A673 (cell line): ENCODE results near the gene SMARCC1. TPM values are rescaled to one million over a fixed set of nuclear protein-coding genes. Genes with fewer than 3 reads are reported as not detected.
A peak's percentile ranks its signal among the peaks of the same experiment; 100 is the strongest.

Experiments
- BruUV-seq: library from RNA; stranded (reverse); fragments of 400-500 nt; replicated peaks from 2 replicates; lab custom pipeline; 2021; lab: Mats Ljungman, UMichigan
- CTCF ChIA-PET: fragments of 300-600 bp; sonication (Branson Sonifier 250); formaldehyde crosslinking; loops from one replicate; lab custom pipeline; 2022; ENCODE audit warnings: antibody characterized with exemption; lab: Charles Lee
- POLR2A ChIA-PET: fragments of 300-600 bp; sonication (Branson Sonifier 250); formaldehyde crosslinking; loops from one replicate; lab custom pipeline; 2022; ENCODE audit warnings: antibody characterized with exemption; ENCODE audit not compliant: low non-redundant PET; lab: Charles Lee
- DNase-seq: peaks from one replicate; pipeline ENCODE4 v3.0.0-alpha.2; 2015; ENCODE audit warnings: low spot score
- H3K27ac ChIP-seq: fragments of 200-600 bp; sonication (generic); 2 replicates; pipeline ENCODE4 v1.5.1; 2016; ENCODE audit warnings: mixed run types, low read depth, mild to moderate bottlenecking, mixed read lengths, antibody characterized with exemption, low read length; ENCODE audit not compliant: poor library complexity, severe bottlenecking
- H3K27me3 ChIP-seq: fragments of 200-600 bp; sonication (generic); replicated peaks from 2 replicates; pipeline ENCODE4 v1.6.1; 2017; ENCODE audit warnings: mixed run types, low read depth, mild to moderate bottlenecking, mixed read lengths, antibody characterized with exemption, low read length; ENCODE audit not compliant: insufficient read depth, poor library complexity
- H3K36me3 ChIP-seq: fragments of 200-600 bp; sonication (generic); 2 replicates; pipeline ENCODE4 v1.6.1; 2016; ENCODE audit warnings: mixed run types, mild to moderate bottlenecking, mixed read lengths, antibody characterized with exemption, low read length; ENCODE audit not compliant: insufficient read depth, poor library complexity, severe bottlenecking
- H3K4me1 ChIP-seq: fragments of 200-600 bp; sonication (generic); 2 replicates; pipeline ENCODE4 v1.6.1; 2017; ENCODE audit warnings: mixed run types, mild to moderate bottlenecking, mixed read lengths, antibody characterized with exemption, low read length; ENCODE audit not compliant: insufficient read depth, poor library complexity, severe bottlenecking
- H3K4me3 ChIP-seq: fragments of 200-600 bp; sonication (generic); 2 replicates; pipeline ENCODE4 v1.5.1; 2016; ENCODE audit warnings: low read depth, mixed run types, mild to moderate bottlenecking, mixed read lengths, low read length; ENCODE audit not compliant: poor library complexity, severe bottlenecking
- H3K9me3 ChIP-seq: fragments of 200-600 bp; sonication (generic); 2 replicates; pipeline ENCODE4 v1.6.1; 2016; ENCODE audit warnings: mixed run types, low read depth, mild to moderate bottlenecking, mixed read lengths, antibody characterized with exemption, low read length; ENCODE audit not compliant: poor library complexity, severe bottlenecking
- EZH2 ChIP-seq: fragments of 200-600 bp; sonication (generic); IDR thresholded peaks from 2 replicates; pipeline ENCODE4 v1.6.1; 2017; ENCODE audit warnings: borderline replicate concordance, low read depth, mild to moderate bottlenecking, mixed read lengths, antibody characterized with exemption, low read length; ENCODE audit not compliant: poor library complexity, severe bottlenecking
- intact Hi-C: fragments of 100-400 bp; cut with micrococcal nuclease; formaldehyde crosslinking; loops from one replicate; pipeline ENCODE4 v1.10.0; 2022; ENCODE audit not compliant: unreplicated experiment
- total RNA-seq: library from RNA; stranded (reverse); gene quantifications from 2 replicates; pipeline ENCODE4 v1.2.3, GENCODE V29; 2021
- TF ChIP-seq, protein P1 (sequence below): fragments of 300-800, 200-600 bp; sonication (generic); conservative IDR thresholded peaks from 2 replicates; pipeline ENCODE4 v1.5.1; 2017; ENCODE audit warnings: low read depth, mild to moderate bottlenecking, antibody characterized with exemption, low read length, moderate library complexity, mixed read lengths

Gene SMARCC1
- total RNA-seq, 1 experiment from 2014 or later = 126 TPM

DNA sequence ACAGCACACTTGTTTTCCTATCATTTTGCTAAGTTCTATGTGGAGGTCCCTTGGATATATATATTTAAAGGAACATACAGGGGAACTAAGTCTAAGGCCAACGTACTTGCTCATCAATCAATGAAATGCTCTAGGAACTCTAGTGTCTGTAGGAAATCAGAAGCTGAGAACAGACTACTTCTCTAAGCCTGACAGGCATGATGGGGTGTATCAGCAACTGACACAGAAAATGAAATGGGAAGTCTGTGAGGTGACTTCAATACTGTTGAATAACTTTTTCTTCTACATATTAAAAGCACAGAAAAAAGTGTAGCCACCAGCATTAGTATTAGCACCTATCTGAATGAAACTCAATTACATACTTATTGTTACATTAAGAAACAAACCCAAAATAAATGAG lies 146.2 kb downstream of the SMARCC1 start:
- ChIA-PET CTCF (no interaction called here), POLR2A (no interaction called here)
- peak overlapping the region; percentile 47 for H3K27ac ChIP-seq
- peaks cover 70% of the 10 kb centered on the region for H3K36me3 ChIP-seq
- H3K4me3 ChIP-seq = no peak overlapping the region
- H3K27me3 ChIP-seq = no peaks in the 10 kb centered on the region
- intact Hi-C loops = no loop called here
- peaks cover 11% of the 10 kb centered on the region for H3K4me1 ChIP-seq
- DNase-seq = no peak
- no peaks in the 10 kb centered on the region for H3K9me3 ChIP-seq
- TF ChIP-seq, protein P1, sequence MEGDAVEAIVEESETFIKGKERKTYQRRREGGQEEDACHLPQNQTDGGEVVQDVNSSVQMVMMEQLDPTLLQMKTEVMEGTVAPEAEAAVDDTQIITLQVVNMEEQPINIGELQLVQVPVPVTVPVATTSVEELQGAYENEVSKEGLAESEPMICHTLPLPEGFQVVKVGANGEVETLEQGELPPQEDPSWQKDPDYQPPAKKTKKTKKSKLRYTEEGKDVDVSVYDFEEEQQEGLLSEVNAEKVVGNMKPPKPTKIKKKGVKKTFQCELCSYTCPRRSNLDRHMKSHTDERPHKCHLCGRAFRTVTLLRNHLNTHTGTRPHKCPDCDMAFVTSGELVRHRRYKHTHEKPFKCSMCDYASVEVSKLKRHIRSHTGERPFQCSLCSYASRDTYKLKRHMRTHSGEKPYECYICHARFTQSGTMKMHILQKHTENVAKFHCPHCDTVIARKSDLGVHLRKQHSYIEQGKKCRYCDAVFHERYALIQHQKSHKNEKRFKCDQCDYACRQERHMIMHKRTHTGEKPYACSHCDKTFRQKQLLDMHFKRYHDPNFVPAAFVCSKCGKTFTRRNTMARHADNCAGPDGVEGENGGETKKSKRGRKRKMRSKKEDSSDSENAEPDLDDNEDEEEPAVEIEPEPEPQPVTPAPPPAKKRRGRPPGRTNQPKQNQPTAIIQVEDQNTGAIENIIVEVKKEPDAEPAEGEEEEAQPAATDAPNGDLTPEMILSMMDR = no peak
- no peak for TF ChIP-seq EZH2
- TSS peak; percentile 7 for BruUV-seq

DNA sequence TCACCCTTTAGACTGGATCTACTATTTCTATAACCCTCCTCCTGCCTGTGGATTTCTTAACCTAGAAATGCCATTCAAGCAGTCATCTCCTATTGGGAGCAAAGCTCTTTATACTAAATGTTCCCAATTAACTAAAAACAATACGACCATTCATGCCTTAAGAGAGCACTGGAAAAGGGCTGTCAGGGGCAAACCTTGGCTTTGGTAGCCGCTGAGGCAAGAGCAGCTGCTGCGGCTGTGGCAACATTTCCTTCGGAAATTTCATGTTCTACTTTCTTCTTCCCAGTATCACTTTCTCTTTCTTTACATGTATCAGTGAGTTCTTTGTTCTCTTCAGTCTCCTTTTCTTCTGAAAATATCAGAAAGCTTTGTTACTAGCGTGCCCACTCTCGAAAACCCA lies 146.7 kb downstream of the SMARCC1 start:
- ChIA-PET CTCF (no interaction called here), POLR2A (no interaction called here)
- intact Hi-C loops = no loop called here
- H3K27ac ChIP-seq = peak overlapping the region; percentile 47
- H3K36me3 ChIP-seq = peaks cover 75% of the 10 kb centered on the region
- H3K9me3 ChIP-seq = no peaks in the 10 kb centered on the region
- no TSS peak for BruUV-seq
- no peak for DNase-seq
- no peak for TF ChIP-seq EZH2
- TF ChIP-seq, protein P1 = no peak
- H3K4me3 ChIP-seq = no peak overlapping the region
- H3K4me1 ChIP-seq = peaks cover 11% of the 10 kb centered on the region
- H3K27me3 ChIP-seq = no peaks in the 10 kb centered on the region

DNA sequence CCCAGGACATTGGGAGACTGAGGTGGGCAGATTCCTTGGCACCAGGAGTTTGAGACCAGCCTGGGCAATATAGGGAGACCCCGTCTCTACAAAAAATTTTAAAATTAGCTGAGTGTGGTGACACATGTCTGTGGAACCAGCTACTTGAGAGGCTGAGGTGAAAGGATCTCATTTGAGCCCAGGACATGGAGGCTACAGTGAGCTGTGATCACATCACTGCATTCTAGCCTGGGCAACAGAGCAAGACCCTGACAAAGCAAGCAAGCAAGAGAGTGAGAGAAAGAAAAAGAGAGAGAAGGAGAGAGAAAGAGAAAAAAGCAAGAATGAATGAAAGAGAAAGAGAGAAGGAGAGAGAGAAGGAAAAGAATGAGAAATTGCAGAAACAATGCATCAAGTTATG lies 150.9 kb downstream of the SMARCC1 start:
- no peak for TF ChIP-seq EZH2
- TF ChIP-seq, protein P1 = no peak
- no peak for DNase-seq
- Histone ChIP-seq H3K9me3 (no peaks in the 10 kb centered on the region), H3K4me1 (peaks cover 11% of the 10 kb centered on the region), H3K27ac (peak overlapping the region; percentile 23), H3K4me3 (no peak overlapping the region), H3K36me3 (peaks cover 75% of the 10 kb centered on the region), H3K27me3 (no peaks in the 10 kb centered on the region)
- no TSS peak for BruUV-seq
- intact Hi-C loops = no loop called here
- CTCF ChIA-PET = no interaction called here
- POLR2A ChIA-PET = no interaction called here
